AML-193 (cell line): ENCODE measurements around the gene SLC25A24.
"Not testable (repeated sequence)": the region's sequence is repeated elsewhere in the genome, so short reads cannot be mapped to it uniquely, and the experiment has no call there.

Source experiments
- DNase-seq, 2 experiments: peaks; one replicate each; lab custom pipeline; 2025; lab: John Stamatoyannopoulos, UW

Gene SLC25A24

GRCh38 chr1:108199201-108199691 is 897 bp downstream of the SLC25A24 start:
- DNase-seq, result peak; percentile 35 to 41

DNA sequence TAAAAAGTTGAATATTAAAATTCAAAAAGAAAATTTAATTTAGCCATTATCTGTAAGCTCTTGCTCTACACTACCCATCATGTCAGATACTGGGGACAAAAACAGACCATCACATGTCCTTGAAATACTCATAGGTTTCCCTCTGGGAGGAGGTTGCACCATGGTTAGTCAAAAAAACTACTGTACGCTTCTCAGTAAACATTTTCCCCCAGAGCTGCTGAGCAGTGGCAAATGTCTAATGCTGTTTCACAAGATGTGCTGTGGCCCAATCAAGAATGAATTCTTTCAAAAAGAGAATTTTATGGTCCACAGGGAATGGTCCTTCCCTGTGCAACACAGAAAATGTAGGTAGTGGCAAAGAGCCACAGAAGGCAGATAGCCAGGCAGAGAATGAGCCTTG is 6.1 kb downstream of the SLC25A24 start:
- no peak for DNase-seq

DNA sequence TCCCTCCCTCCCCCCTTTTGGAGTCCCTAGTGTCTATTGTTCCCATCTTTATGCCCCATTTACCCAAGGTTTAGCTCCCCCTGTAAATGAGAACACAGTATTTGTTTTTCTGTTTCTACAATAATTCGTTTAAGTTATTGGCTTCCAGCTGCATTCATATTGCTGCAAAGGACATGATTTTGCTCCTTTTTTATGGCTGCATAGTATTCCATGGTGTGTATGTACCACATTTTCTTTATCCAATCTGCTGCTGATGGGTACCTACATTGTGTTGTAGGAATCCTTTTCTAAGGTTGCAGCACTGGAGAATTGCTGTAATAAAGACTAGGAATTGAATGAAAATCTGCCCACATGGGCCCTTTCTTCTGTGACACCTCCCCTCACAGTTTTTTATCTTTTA is 6.8 kb downstream of the SLC25A24 start:
- no peak for DNase-seq

GRCh38 chr1:108192581-108192980 is 7.6 kb downstream of the SLC25A24 start:
- DNase-seq, result no peak

DNA sequence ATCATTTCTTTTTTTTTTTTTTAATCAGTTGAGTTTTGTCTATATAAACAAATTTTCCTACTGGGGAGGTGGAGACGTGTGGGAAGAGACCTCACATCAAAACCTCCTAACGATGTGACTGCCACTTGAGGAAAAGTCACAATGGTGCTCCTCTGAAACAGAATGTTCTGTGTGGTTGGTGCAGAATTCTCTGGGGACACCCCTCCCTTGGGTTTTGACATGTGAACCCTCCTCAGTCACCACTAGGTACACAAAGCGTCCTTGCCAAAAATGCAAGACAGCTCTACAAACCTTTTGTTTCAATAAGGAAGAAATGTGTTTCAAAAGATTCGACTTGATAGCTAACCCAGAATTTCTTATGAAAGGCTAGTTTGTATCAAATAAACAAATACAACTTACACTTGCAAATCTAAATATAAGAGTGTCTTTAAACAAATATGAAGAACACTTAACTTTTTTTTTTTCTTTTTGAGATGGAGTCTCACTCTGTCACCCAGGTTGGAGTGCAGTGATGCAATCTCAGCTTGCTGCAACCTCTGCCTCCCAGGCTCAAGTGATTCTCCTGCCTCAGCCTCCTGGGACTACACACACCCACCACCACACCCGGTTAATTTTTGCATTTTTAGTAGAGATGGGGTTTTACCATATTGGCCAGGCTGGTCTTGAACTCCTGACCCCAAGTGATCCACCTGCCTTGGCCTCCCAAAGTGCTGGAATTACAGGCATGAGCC is 9.3 kb downstream of the SLC25A24 start:
- no peak for DNase-seq

DNA sequence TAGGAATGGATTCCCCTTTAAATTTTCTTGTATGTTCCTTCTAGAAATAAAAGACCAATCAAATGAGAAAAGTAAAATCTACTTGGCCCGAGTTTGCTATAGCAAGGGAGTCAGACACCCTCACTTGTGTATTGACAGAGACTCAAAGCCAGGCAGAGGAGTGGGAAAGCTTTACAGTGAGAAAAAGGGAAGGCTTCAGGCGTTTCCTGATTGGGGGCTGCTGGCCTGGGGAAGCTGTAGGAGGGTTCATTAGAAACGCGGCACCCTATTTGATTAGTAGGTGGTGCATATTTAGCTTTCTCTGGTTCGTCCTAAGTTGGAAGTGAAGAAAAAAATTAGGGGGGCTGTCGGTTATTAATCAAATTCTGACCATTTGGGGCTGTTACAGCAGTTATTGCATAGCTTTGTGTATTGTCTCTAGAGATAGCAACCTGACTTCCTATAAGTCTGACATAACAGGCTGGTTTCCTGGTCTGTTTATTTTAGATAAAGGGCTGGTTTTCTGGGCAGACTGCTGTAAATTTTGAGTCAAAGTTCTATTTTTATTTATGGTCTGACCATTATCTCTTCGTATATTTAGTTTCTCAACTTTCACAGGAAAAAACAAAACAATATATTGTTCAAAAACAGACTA is 10.0 kb downstream of the SLC25A24 start:
- no peak for DNase-seq

GRCh38 chr1:108188801-108189200 is 11.3 kb downstream of the SLC25A24 start:
- DNase-seq, result no peak

DNA sequence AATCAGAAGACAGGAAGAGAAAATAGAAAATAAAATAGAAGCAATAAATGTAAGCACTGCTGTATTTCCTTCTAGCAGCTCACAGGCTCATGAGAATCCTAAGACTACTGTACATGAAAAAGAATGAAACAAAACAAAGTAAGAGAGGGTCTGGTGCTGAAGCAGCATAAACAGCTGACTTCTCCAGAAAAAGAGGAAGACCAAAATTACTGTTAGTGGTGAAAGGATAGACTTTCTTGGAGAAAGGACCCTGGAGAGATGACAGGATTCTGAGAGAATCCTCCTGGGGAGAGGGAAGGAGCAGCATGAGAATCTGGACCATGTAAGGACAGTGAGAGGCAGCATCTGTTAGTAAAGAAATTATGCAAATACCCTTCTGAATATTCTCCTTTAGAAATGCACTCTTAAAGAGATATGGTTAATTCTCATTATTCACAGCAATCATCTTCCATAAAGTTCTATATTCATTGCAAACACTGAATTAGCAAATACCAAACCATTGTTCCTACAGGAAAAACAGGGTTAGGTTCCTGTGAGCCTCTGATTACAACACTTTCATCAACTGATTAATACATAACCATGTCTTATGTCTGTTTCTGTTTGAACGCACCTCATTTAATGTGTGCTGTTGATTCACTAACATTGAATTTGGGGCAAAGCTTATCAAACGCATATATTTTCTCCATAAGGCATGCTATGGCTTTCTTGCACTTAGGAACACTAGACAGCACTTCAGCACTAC is 17.0 kb downstream of the SLC25A24 start:
- no peak for DNase-seq

- DNase-seq, result no peak
Measured at GRCh38 chr1:108179018-108179417, 21.1 kb downstream of the SLC25A24 start.

DNA sequence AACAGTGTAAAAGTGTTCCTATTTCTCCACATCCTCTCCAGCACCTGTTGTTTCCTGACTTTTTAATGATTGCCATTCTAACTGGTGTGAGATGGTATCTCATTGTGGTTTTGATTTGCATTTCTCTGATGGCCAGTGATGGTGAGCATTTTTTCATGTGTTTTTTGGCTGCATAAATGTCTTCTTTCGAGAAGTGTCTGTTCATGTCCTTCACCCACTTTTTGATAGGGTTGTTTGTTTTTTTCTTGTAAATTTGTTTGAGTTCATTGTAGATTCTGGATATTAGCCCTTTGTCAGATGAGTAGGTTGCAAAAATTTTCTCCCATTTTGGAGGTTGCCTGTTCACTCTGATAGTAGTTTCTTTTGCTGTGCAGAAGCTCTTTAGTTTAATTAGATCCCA is 37.7 kb downstream of the SLC25A24 start:
- not testable (repeated sequence) for DNase-seq

DNA sequence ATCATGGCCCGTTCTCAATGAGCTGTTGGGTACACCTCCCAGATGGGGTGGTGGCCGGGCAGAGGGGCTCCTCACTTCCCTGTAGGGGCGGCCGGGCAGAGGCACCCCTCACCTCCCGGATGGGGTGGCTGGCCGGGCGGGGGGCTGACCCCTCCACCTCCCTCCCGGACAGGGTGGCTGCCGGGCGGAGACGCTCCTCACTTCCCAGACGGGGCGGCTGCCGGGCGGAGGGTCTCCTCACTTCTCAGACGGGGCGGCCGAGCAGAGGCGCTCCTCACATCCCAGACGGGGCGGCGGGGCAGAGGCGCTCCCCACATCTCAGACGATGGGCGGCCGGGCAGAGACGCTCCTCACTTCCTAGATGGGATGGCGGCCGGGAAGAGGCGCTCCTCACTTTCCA is 40.2 kb downstream of the SLC25A24 start:
- DNase-seq, result not testable (repeated sequence)

DNA sequence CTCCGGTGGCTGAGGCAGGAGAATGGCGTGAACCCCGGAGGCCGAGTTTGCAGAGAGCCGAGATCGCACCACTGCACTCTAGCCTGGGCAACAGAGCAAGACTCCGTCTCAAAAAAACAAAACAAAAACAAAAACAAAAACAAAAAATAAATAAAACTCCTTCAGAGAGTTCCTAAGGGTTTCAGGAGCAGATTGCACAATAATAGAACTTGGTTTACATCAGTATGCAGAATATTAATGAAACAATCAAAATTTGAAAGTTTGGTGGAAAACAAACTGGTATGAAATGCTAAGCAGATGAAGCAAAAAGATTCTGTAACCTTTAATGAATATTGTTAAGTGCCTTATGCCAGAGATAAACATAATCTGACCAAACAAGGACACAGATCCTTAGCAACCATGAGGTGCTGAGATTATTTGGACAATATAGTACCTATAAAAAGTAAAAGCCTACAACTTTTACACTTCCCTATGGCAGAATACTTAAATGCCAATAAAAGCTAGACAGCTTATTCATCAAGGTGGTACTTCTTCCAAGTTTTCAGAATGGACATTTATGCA is 41.2 kb downstream of the SLC25A24 start:
- DNase-seq, result no peak

GRCh38 chr1:108154314-108154713 is 45.8 kb downstream of the SLC25A24 start:
- DNase-seq, result no peak

DNA sequence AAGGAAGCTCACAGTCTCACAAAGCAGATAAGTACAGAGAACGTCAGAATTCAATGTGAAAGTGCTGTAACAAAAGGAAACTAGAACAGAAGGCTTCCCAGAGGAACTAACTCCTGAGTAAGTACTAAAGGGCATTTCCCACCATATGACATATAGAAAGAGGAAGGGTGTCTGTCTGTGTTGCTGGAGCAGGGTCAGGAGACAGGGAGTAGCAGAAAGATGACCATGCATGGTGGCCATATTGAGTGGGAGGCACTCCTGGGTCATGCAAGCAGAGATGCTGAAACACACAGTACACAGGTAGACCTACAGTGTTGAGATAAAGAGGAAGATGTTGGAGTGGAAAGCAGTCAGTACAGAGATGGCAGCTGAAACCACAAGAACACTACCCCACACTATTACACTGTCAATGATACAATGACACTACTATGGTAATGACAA is 47.3 kb downstream of the SLC25A24 start:
- no peak for DNase-seq

- no peak for DNase-seq
Measured at GRCh38 chr1:108151548-108151947, 48.6 kb downstream of the SLC25A24 start.

DNA sequence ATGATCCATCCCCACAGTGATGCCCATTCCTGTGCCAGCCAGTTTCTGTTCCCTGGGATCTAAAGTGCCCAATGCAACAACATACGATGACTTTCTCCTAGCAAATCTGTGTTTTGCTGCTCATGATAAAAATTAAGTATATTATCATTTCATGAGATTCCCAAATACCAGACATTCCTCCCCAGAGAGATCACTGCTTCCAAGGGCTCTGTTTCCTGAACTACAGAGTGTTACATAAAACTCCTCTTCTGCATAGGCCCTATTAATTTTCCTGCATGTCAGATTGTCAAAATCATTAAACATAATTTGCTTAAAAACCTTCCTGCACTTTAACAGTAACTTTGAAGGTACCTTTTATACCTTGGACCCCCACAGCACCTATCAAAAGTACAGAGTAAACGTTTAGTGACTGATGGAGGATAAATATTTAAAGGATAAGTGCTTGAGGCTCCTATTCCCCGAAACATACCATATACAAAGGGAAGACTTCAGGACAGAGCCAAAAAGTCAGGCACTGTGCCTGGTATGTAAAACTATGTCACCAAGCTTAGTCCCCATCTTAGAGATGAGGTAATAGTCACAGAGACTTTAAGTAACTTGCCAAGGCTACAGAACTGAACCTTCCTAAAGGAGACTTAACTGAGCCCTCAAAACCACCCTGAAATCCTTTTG is 50.2 kb downstream of the SLC25A24 start:
- no peak for DNase-seq

DNA sequence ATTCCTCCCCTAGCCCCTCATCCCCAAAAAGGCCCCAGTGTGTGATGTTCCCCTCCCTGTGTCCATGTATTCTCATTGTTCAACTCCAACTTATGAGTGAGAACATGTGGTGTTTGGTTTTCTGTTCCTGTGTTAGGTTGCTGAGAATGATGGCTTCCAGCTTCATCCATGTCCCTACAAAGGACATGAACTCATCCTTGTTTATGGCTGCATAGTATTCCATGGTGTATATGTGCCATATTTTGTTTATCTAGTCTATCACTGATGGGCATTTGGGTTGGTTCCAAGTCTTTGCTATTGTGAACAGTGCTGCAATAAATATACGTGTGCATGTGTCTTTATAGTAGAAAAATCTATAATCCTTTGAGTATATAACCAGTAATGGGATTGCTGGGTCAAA is 55.6 kb downstream of the SLC25A24 start:
- not testable (repeated sequence) for DNase-seq

- DNase-seq, result no peak
Measured at GRCh38 chr1:108142773-108143394, 57.3 kb downstream of the SLC25A24 start.

GRCh38 chr1:108142258-108142657 is 57.9 kb downstream of the SLC25A24 start:
- no peak for DNase-seq

- peak; percentile 35 to 38 for DNase-seq
Measured at GRCh38 chr1:108141621-108142020, 58.5 kb downstream of the SLC25A24 start.

DNA sequence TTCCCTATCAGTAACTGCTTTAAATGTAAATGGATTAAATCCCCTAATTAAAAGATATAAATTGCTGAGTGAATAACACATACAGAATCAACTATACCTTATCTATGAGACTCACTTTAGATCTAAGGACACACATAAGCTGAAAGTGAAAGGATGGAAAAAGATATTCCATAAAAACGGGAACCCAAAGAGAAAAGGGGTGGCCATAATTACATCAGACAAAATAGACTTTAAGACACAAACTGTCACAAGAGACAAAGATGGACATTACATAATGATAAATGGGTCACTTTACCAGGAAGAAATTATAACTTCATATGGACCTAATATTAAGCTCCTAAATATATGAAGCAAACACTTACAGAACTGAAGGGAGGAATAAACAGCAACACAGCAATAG is 59.2 kb downstream of the SLC25A24 start:
- no peak for DNase-seq
